ENCODE measurements around the gene HECTD2. TPM values are rescaled to one million over a fixed set of nuclear protein-coding genes. Genes with fewer than 3 reads are reported as not detected.

The HECTD2 gene
- polyA plus RNA-seq, 6 donors from 2014 or later, result 0.96 to 1.9 (median 1.8) TPM; not detected in 1

DNA sequence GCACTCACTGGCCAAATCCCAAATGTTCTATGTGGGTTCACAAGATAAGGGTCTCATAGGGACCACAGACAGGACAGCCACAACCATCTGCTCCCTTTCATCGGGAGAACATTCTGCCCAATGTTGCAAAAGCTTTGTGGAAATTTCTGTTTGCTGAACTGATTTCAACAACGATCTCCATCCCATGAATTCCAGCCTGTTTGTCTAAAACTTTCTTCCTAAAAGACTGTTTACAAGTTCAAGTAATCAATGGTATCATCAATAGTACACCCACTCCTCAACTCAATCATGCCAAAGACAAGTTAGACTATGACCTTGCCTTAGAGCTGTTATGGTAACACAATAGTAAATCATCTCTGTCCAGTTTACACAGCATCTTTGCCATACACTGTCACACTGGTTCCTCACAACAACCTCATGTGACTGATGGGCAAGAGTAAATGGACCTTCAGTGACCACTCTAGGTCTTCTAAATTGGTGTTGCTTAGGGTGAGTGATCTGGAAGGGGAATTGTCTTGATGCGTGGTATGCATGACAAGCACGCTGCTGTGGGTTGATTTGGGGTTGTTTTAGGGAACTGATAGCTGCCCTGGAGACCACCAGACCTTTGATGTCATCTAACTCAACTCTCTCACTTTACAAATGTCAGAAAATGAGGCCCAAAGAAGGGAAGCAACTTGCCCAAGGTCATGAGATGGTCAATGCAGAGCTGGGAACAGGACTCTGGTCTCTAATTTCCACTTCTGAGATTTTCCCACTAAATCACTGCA is 127.7 kb downstream of the HECTD2 start:
- Mint-ChIP-seq H3K27me3 (peaks cover 9 to 26% (median 12%) of the 10 kb centered on the region in 3 donors), H3K4me3 (no peak overlapping the region), H3K9me3 (peaks cover 0 to 22% (median 11%) of the 10 kb centered on the region in 7 donors), H3K36me3 (peaks cover 0 to 6% of the 10 kb centered on the region in 2 donors), H3K27ac (no peak overlapping the region), H3K4me1 (no peaks in the 10 kb centered on the region)
- DNase-seq (no peak), ATAC-seq (ENCODE audit: low read depth in 2 of 2) (no peak)

DNA sequence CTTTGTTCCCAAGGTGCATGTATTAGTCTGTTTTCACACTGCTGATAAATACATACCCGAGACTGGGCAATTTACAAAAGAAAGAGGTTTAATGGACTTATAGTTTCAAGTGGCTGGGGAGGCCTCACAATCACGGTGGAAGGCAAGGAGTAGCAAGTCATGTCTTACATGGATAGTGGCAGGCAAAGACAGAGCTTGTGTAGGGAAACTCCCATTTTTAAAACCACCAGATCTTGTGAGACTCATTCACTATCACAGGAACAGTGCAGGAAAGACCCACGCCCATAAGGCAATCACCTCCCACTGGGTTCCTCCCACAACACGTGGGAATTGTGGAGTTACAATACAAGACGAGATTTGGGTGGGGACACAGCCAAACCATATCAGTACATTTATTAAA is 129.8 kb downstream of the HECTD2 start:
- H3K9me3 Mint-ChIP-seq, result peaks cover 0 to 16% (median 4%) of the 10 kb centered on the region in 7 donors
- no peak for DNase-seq
- H3K4me1 Mint-ChIP-seq, result no peaks in the 10 kb centered on the region
- peaks cover 10 to 30% (median 18%) of the 10 kb centered on the region in 3 donors for H3K27me3 Mint-ChIP-seq
- no peak overlapping the region for H3K4me3 Mint-ChIP-seq
- no peak for ATAC-seq (ENCODE audit: low read depth in 2 of 2)
- H3K27ac Mint-ChIP-seq, result no peak overlapping the region
- peaks cover 0 to 6% of the 10 kb centered on the region in 2 donors for H3K36me3 Mint-ChIP-seq

DNA sequence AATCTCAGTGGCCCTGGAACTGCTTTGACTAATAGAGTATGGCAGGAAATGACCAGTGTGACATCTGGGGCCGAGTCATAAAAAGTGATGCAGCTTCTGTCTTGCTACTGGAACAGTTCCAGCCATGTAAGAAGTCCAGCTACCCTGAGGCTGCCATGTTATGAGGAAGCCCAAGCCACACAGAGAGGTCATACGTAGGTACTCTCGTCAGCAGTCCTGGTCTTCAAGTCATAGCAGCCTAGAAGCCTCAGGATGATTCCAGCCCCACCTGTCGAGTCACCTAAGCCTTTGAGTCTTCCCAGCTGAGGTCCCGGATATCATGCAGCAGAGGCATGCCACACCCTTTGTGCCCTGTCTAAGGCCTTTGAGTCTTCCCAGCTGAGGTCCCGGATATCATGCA is 130.6 kb downstream of the HECTD2 start:
- no peaks in the 10 kb centered on the region for H3K4me1 Mint-ChIP-seq
- H3K36me3 Mint-ChIP-seq, result peaks cover 0 to 6% of the 10 kb centered on the region in 2 donors
- no peak for ATAC-seq (ENCODE audit: low read depth in 2 of 2)
- H3K9me3 Mint-ChIP-seq, result peaks cover 0 to 15% (median 4%) of the 10 kb centered on the region in 7 donors
- no peak overlapping the region for H3K27ac Mint-ChIP-seq
- no peak for DNase-seq
- peaks cover 10 to 30% (median 18%) of the 10 kb centered on the region in 3 donors for H3K27me3 Mint-ChIP-seq
- no peak overlapping the region for H3K4me3 Mint-ChIP-seq

DNA sequence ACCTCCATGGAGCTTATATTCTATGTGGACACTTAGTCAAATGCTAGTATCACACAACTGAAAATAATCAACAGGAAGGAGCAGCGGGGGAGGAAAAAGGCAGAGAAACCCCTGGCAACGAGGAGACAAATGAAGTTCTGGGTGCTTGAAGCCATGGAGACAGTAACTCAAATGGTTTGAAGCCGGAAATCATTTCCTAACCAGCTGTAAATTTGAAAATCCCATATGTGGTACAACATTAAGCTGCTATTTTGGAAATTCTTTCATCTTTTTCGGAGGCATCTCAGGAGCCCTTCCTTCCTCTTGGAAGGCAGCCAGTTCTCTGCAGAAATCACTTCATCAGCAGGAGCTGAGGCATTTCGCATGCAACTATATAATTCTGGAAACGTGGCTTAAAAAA is 131.3 kb downstream of the HECTD2 start:
- H3K9me3 Mint-ChIP-seq, result peaks cover 0 to 15% (median 4%) of the 10 kb centered on the region in 7 donors
- no peak overlapping the region for H3K27ac Mint-ChIP-seq
- ATAC-seq (ENCODE audit: low read depth in 2 of 2) (no peak), DNase-seq (no peak)
- H3K36me3 Mint-ChIP-seq, result peaks cover 0 to 6% of the 10 kb centered on the region in 2 donors
- H3K4me3 Mint-ChIP-seq, result no peak overlapping the region
- no peaks in the 10 kb centered on the region for H3K4me1 Mint-ChIP-seq
- peaks cover 10 to 30% (median 18%) of the 10 kb centered on the region in 3 donors for H3K27me3 Mint-ChIP-seq

DNA sequence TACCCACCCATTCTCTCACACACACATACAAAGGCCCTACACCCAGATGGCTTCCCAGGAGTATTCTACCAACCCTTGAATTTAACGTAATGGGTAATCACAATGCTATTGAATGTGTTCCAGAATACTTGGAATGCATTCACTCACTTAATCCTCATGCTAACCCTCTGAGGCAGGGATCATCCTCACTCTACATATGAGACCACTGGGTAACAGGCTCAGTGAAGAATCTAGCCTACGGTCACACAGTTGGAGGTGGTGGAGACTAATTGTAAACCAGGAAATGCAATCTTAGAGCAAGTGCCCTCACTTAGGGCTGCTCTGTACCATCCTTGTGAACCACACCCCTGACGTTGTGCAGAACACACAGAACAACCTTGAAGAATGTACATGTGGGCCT is 135.2 kb downstream of the HECTD2 start:
- no peak overlapping the region for H3K27ac Mint-ChIP-seq
- H3K4me3 Mint-ChIP-seq, result no peak overlapping the region
- no peaks in the 10 kb centered on the region for H3K4me1 Mint-ChIP-seq
- H3K27me3 Mint-ChIP-seq, result peaks cover 10 to 24% (median 20%) of the 10 kb centered on the region in 3 donors
- DNase-seq (no peak), ATAC-seq (ENCODE audit: low read depth in 2 of 2) (no peak)
- H3K36me3 Mint-ChIP-seq, result peaks cover 0 to 6% of the 10 kb centered on the region in 2 donors
- peaks cover 0 to 15% (median under 1%) of the 10 kb centered on the region in 7 donors for H3K9me3 Mint-ChIP-seq

DNA sequence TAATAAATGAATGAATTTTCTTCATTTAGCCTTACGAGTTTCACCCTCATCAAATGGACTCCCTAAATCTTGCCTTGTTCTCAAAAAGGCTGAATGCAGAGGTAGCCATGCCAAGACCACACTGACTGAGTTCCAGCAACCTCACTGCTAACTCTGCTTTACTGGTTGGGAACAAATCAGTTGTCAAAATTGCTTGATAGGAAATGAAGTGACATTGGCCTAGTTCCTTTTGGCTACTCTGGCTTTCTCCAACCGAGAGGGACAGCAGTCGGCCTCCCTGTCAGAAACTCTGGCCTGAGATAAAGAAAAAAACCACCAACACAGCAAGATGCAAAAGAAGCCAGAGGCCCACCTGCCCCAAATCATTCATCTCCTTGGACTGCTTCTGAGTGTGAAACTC is 135.7 kb downstream of the HECTD2 start:
- Mint-ChIP-seq H3K4me3 (no peak overlapping the region), H3K27ac (no peak overlapping the region), H3K27me3 (peaks cover 10 to 24% (median 16%) of the 10 kb centered on the region in 3 donors), H3K9me3 (peaks cover 0 to 11% (median 0%) of the 10 kb centered on the region in 7 donors), H3K36me3 (peaks cover 0 to 6% of the 10 kb centered on the region in 2 donors), H3K4me1 (no peaks in the 10 kb centered on the region)
- no peak for ATAC-seq (ENCODE audit: low read depth in 2 of 2)
- no peak for DNase-seq

DNA sequence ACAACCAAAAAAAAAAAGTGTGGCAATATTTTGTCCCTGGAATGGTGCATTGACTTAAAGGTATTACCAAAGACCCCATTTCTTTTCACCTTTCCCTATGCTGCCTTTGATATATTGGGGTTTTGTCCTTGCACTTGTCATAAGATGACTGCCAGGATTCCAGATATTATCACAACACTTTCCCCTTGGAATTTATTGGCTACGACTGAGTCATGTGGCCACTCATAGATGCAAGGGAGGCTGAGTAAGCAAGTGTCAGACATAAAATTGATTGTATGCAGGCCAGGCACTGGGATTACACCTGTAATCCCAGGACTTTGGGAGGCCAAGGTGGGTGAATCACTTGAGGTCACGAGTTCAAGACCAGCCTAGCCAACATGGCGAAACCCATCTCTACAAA is 139.1 kb downstream of the HECTD2 start:
- no peak overlapping the region for H3K4me3 Mint-ChIP-seq
- no peak overlapping the region for H3K27ac Mint-ChIP-seq
- H3K9me3 Mint-ChIP-seq, result no peaks in the 10 kb centered on the region
- peaks cover 10 to 19% (median 12%) of the 10 kb centered on the region in 3 donors for H3K27me3 Mint-ChIP-seq
- ATAC-seq (ENCODE audit: low read depth in 2 of 2) (no peak), DNase-seq (no peak)
- no peaks in the 10 kb centered on the region for H3K36me3 Mint-ChIP-seq
- H3K4me1 Mint-ChIP-seq, result no peaks in the 10 kb centered on the region

DNA sequence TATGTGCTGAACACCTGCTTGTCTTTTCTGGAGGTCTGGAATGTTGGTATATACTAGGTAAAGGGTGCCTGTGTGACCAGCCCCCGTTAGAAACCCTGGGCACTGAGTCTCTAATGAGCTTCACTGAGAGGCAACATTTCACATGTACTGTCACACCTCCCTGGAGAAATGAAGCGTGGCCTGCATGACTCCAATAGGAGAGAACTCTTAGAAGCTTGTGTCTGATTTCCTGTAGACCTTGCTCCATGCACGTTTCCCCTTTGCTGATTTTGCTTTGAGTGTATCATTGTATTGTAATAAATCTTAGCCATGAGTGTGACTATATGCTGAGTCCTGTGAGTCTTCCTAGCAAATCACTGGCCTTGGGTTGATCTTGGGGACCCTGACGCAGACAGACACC is 139.9 kb downstream of the HECTD2 start:
- DNase-seq (no peak), ATAC-seq (ENCODE audit: low read depth in 2 of 2) (no peak)
- H3K27me3 Mint-ChIP-seq, result peaks cover 10 to 19% (median 12%) of the 10 kb centered on the region in 3 donors
- no peak overlapping the region for H3K4me3 Mint-ChIP-seq
- H3K4me1 Mint-ChIP-seq, result no peaks in the 10 kb centered on the region
- H3K27ac Mint-ChIP-seq, result no peak overlapping the region
- H3K9me3 Mint-ChIP-seq, result no peaks in the 10 kb centered on the region
- H3K36me3 Mint-ChIP-seq, result no peaks in the 10 kb centered on the region

DNA sequence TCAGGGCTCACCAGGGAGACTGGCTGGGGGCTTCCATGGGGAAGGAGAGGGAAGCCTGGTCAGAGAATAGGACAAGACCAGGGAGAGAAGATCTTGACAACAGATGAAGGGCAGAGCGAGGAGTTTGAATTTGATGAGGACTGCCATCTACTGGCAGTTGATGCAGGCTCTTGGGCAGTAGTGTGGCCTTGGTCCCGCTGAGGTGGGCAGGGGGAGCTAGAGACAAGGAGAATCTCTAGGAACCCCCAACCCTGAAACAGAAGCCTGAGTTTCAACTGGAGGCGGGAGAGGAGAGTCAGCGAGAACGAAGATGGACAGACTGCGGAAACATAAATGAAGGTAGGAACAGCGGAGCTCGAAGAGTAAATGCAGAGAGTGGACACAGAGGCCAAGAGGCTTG is 141.7 kb downstream of the HECTD2 start:
- ATAC-seq (ENCODE audit: low read depth in 2 of 2) (no peak), DNase-seq (no peak)
- Mint-ChIP-seq H3K4me3 (no peak overlapping the region), H3K9me3 (no peaks in the 10 kb centered on the region), H3K27me3 (peaks cover 10 to 19% (median 12%) of the 10 kb centered on the region in 3 donors), H3K36me3 (no peaks in the 10 kb centered on the region), H3K4me1 (no peaks in the 10 kb centered on the region), H3K27ac (no peak overlapping the region)

DNA sequence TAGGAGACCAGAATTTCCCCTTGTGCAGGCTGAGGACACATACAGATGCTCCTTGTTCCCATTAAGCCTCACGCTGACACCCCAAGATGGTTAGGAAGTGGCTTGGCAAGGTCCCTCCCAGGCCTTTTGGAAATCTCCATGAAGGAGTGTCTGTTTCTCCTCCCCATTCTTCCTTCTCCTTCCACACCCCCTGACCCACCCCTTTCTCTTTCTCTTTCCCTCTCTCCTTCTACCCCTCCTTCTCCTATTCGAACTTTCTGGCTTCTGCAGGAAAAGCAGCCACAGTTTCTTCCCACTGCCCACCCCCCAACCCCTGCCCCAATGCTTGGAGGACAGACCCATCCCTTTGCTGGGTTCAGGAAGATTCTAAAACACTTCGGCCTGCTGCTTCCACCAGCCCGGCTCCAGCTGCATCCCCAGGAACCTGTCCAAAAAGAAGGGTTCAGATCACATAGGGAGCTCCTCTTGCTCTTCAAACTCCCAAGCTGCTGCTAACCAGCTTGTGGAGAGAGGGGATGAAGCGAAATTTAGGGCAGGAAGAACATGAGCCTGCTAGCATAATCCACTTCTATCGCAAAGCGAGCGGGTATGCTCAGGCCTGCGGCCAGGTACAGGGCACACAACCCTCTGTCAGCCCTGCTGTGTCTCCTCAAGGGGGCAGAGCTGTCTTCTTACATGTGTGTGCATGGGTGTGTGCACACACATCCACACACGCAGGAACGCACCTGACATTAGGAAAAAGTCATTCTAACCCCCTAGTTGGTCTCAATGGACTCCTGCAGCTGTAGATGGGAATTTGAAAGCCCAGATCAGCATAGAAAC is 142.3 kb downstream of the HECTD2 start:
- Mint-ChIP-seq H3K4me3 (no peak overlapping the region), H3K4me1 (no peaks in the 10 kb centered on the region), H3K27me3 (peaks cover 8 to 19% (median 12%) of the 10 kb centered on the region in 3 donors), H3K36me3 (no peaks in the 10 kb centered on the region), H3K27ac (no peak overlapping the region), H3K9me3 (no peaks in the 10 kb centered on the region)
- DNase-seq, result no peak
- ATAC-seq (ENCODE audit: low read depth in 2 of 2), result no peak

DNA sequence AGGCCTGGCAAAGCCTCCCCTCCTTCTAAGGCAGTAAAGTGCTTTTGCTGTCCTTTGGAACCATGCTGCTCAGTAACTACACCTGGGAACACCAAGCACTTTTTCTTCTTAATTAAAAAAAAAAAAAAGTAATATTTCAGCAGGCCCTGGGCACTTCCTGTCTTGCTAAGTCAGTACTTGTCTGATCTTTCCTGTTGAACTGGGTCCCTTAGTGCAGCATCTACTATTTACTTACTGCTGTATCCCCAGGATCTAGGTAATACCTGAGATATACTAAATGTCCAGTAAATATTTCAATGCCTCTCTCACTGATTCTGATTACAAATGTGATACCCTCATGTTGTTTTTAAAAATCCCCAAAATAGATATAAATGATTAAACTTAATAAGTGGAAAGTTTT is 145.3 kb downstream of the HECTD2 start:
- Mint-ChIP-seq H3K4me3 (no peak overlapping the region), H3K4me1 (no peaks in the 10 kb centered on the region), H3K36me3 (no peaks in the 10 kb centered on the region), H3K27me3 (peaks cover 7 to 12% (median 8%) of the 10 kb centered on the region in 3 donors), H3K27ac (peak overlapping the region in 1 of 6 donors; percentile 49), H3K9me3 (peaks cover 0 to 3% (median 2%) of the 10 kb centered on the region in 7 donors)
- ATAC-seq (ENCODE audit: low read depth in 2 of 2), result no peak
- no peak for DNase-seq

DNA sequence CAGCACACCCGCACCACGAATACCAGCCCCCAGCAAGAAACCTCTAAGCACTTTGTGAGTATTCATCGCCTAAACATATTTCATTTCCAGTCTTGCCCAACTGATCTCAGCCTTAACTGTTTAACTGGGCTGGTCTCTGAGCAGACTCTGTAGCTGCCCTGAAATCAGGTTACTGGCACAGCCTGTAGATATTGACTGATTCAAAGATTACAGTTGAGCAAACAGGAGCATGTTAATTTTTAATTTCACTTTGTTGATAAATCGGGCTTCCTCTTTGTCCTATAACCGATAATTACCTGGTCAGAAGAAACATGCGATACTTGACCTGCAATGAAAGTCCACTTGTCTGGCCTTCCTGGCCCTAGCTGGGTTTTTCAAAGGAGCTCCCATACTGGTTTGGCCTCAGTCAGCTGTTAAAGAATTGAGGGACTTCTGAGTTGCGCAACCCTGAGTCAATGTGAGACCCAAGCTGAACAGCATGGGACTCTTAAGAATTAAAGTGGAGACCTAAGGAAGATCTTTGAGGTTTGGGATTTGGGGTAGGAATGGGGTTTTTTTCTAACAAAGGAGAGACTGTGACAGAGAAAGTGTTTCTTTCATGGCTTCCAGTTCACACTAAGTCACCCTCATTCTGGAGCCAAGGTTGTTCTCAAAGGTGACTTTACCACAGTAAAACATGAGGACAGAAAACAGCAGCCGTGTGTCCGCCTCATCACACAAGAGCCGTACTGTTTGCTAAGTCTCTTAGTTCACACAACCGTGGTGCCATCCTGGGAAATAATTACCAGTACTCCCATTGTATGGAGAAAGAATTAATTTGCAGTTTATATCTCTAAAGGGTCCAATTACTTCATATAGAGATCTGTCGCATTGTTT is 146.8 kb downstream of the HECTD2 start:
- peaks cover 0 to 7% (median 1%) of the 10 kb centered on the region in 3 donors for H3K27me3 Mint-ChIP-seq
- H3K36me3 Mint-ChIP-seq, result no peaks in the 10 kb centered on the region
- H3K9me3 Mint-ChIP-seq, result peaks cover 0 to 13% (median 7%) of the 10 kb centered on the region in 7 donors
- H3K27ac Mint-ChIP-seq, result no peak overlapping the region
- ATAC-seq (ENCODE audit: low read depth in 2 of 2) (no peak), DNase-seq (no peak)
- H3K4me3 Mint-ChIP-seq, result no peak overlapping the region
- H3K4me1 Mint-ChIP-seq, result no peaks in the 10 kb centered on the region

DNA sequence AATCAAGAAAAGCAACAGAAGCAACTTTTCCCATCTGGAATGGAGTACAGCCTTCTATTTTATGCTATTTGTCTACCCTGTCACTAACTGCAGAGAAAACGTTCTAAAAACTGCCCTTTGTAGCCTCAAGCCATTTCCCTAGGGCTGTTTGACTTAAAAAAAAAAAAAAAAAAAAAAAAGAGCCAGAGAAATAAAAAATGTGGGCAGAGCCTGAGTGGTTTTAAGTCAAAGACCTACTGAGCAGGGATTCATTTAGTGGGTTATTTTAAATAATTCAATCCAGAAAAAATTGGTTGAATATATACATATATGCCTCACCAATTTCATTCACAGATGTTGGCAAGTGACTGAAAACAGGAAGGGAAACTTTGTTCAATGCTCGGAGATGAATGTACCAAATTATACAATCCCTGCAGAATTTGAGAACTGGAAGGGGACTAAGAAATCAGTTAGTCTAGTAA is 147.5 kb downstream of the HECTD2 start:
- H3K27ac Mint-ChIP-seq, result no peak overlapping the region
- no peaks in the 10 kb centered on the region for H3K36me3 Mint-ChIP-seq

More for the DNA sequence above, 147.5 kb downstream of the HECTD2 start:
- peaks cover 6 to 12% (median 7%) of the 10 kb centered on the region in 3 donors for H3K27me3 Mint-ChIP-seq
- H3K4me1 Mint-ChIP-seq, result no peaks in the 10 kb centered on the region
- DNase-seq (no peak), ATAC-seq (ENCODE audit: low read depth in 2 of 2) (no peak)
- H3K9me3 Mint-ChIP-seq, result peaks cover 0 to 20% (median 9%) of the 10 kb centered on the region in 7 donors
- no peak overlapping the region for H3K4me3 Mint-ChIP-seq
